ENCODE results near the gene NDRG3.

Gene NDRG3

DNA sequence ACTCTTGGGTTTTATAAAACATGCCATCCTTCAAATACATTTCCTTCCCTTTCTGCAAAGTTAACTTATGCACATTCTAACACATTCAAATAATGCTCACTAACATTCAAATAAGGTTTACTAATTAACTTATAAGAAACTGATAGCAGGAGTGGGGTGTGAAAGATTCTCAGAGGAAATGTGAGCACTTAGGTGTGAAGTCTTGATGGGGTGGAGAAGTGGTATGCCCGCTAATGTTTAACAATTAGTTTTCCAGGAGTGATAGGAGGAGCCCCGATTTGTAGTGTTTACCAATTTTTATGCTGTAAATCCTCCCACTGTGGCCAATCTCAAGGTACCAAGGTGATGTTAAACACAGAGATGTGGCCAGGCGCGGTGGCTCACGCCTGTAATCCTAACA is 46.0 kb upstream of the NDRG3 start:
- Histone ChIP-seq H3K79me1 (replicated peaks; ENCODE audit: low read length, poor library complexity, severe bottlenecking) (peaks cover 21% of the 10 kb centered on the region), H3K4me2 (ENCODE audit: low read length, poor library complexity, severe bottlenecking) (no peak overlapping the region), H3K4ac (ENCODE audit: low read depth in 1 of 2, low read length in 2 of 2) (no peak overlapping the region), H2BK5ac (ENCODE audit: low read depth, low read length, poor library complexity, severe bottlenecking) (no peak overlapping the region), H2BK12ac (ENCODE audit: low read length in 2 of 2) (no peak overlapping the region), H3K4me1 (ENCODE audit: control insufficient read depth, insufficient read depth, low read depth, low read length) (peaks cover 1% of the 10 kb centered on the region), H3K23ac (ENCODE audit: low read length in 2 of 2) (no peak overlapping the region), H2BK15ac (ENCODE audit: low read depth, poor library complexity, severe bottlenecking) (no peak overlapping the region), H4K8ac (ENCODE audit: low read length) (no peak overlapping the region), H4K91ac (ENCODE audit: low read length) (no peak overlapping the region), H2BK120ac (ENCODE audit: low read depth, low read length) (no peak overlapping the region), H2AK5ac (ENCODE audit: low read length, severe bottlenecking) (no peak overlapping the region), H3K9ac (ENCODE audit: low read length) (no peak overlapping the region), H3K36me3 (ENCODE audit: control insufficient read depth in 1 of 2, insufficient read depth in 2 of 2, low read depth in 1 of 2, low read length in 2 of 2) (peaks cover 38 to 56% of the 10 kb centered on the region in 2 experiments), H3K27me3 (ENCODE audit: control insufficient read depth in 1 of 2, insufficient read depth in 1 of 2, low read length in 2 of 2) (no peaks in the 10 kb centered on the region), H3K9me3 (ENCODE audit: control insufficient read depth, low read length) (no peaks in the 10 kb centered on the region), H3K18ac (ENCODE audit: low read depth in 1 of 2, low read length in 2 of 2) (no peak overlapping the region), H2AFZ (ENCODE audit: low read depth, low read length) (no peak overlapping the region), H3K4me3 (ENCODE audit: insufficient read depth in 1 of 2, low read depth in 1 of 2, low read length in 2 of 2) (no peak overlapping the region), H3K14ac (ENCODE audit: low read length in 2 of 2) (no peak overlapping the region), H3K27ac (ENCODE audit: low read length, poor library complexity, severe bottlenecking) (no peak overlapping the region)
- WGBS: 98% methylated on average over 5 of the region's 5 CpGs
- DNase-seq: no peak

DNA sequence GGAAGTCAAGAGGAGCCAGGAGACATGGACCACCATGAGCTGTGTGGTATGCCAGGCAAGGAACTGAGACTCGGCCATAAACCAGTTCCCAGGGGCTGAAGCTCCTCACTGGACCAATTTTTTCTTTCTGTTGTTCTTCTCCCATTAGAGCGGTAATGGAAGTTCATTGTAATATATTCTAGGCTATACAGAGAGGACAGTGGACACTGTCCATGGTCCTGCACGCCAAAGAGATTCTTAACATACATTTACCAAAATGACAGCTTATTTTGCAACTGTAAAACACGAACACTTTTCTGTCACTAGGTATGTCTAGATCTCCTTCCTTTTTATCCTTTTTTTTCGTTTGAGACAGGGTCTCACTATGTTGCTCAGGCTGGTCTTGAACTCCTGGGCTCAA is 40.8 kb upstream of the NDRG3 start:
- H3K4me1 ChIP-seq (ENCODE audit: control insufficient read depth, insufficient read depth, low read depth, low read length): no peaks in the 10 kb centered on the region
- WGBS: 93% methylated on average over 5 of the region's 5 CpGs
- no peak overlapping the region for H3K27ac ChIP-seq (ENCODE audit: low read length, poor library complexity, severe bottlenecking)
- DNase-seq: no peak
- no peak overlapping the region for H3K4me2 ChIP-seq (ENCODE audit: low read length, poor library complexity, severe bottlenecking)
- no peak overlapping the region for H2BK5ac ChIP-seq (ENCODE audit: low read depth, low read length, poor library complexity, severe bottlenecking)
- no peak overlapping the region for H2AFZ ChIP-seq (ENCODE audit: low read depth, low read length)
- no peak overlapping the region for H3K23ac ChIP-seq (ENCODE audit: low read length in 2 of 2)
- no peak overlapping the region for H2AK5ac ChIP-seq (ENCODE audit: low read length, severe bottlenecking)
- no peaks in the 10 kb centered on the region for H3K27me3 ChIP-seq (ENCODE audit: control insufficient read depth in 1 of 2, insufficient read depth in 1 of 2, low read length in 2 of 2)
- no peaks in the 10 kb centered on the region for H3K9me3 ChIP-seq (ENCODE audit: control insufficient read depth, low read length)
- no peak overlapping the region for H3K14ac ChIP-seq (ENCODE audit: low read length in 2 of 2)
- H3K18ac ChIP-seq (ENCODE audit: low read depth in 1 of 2, low read length in 2 of 2): no peak overlapping the region
- no peak overlapping the region for H4K8ac ChIP-seq (ENCODE audit: low read length)
- no peak overlapping the region for H2BK120ac ChIP-seq (ENCODE audit: low read depth, low read length)
- H2BK12ac ChIP-seq (ENCODE audit: low read length in 2 of 2): no peak overlapping the region
- H3K4me3 ChIP-seq (ENCODE audit: insufficient read depth in 1 of 2, low read depth in 1 of 2, low read length in 2 of 2): no peak overlapping the region
- H3K9ac ChIP-seq (ENCODE audit: low read length): no peak overlapping the region
- H3K4ac ChIP-seq (ENCODE audit: low read depth in 1 of 2, low read length in 2 of 2): no peak overlapping the region
- H3K36me3 ChIP-seq (ENCODE audit: control insufficient read depth in 1 of 2, insufficient read depth in 2 of 2, low read depth in 1 of 2, low read length in 2 of 2): peaks cover 46 to 62% of the 10 kb centered on the region in 2 experiments
- peaks cover 46% of the 10 kb centered on the region for H3K79me1 ChIP-seq (replicated peaks; ENCODE audit: low read length, poor library complexity, severe bottlenecking)
- H2BK15ac ChIP-seq (ENCODE audit: low read depth, poor library complexity, severe bottlenecking): no peak overlapping the region
- H4K91ac ChIP-seq (ENCODE audit: low read length): no peak overlapping the region

DNA sequence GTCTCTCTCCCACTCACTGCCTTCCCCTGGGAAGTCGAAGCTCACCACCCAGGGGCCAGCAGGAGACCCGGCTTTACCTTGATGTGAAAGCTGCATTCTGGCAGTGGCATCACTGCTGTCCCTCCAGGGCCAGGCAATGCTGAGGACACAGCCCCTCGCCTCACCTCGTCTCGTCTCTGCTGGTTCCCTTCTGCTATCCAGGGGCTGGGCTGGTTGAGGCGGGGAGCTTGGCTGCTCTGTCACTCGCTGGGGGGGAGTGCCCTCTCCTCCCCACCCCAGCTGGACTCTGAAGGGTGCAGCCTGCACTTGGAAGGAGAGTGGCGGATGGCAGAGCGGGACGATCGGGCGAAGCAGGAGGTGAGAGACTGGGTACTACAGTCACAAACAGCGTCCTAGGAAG is 40.4 kb upstream of the NDRG3 start:
- DNase-seq: no peak
- H3K4me1 ChIP-seq (ENCODE audit: control insufficient read depth, insufficient read depth, low read depth, low read length): no peaks in the 10 kb centered on the region
- no peaks in the 10 kb centered on the region for H3K9me3 ChIP-seq (ENCODE audit: control insufficient read depth, low read length)
- no peak overlapping the region for H3K23ac ChIP-seq (ENCODE audit: low read length in 2 of 2)
- no peak overlapping the region for H3K14ac ChIP-seq (ENCODE audit: low read length in 2 of 2)
- WGBS: 98% methylated on average over 13 of the region's 13 CpGs
- no peak overlapping the region for H3K9ac ChIP-seq (ENCODE audit: low read length)
- H3K79me1 ChIP-seq (replicated peaks; ENCODE audit: low read length, poor library complexity, severe bottlenecking): peaks cover 42% of the 10 kb centered on the region
- no peak overlapping the region for H3K4me3 ChIP-seq (ENCODE audit: insufficient read depth in 1 of 2, low read depth in 1 of 2, low read length in 2 of 2)
- H2BK12ac ChIP-seq (ENCODE audit: low read length in 2 of 2): no peak overlapping the region
- H3K18ac ChIP-seq (ENCODE audit: low read depth in 1 of 2, low read length in 2 of 2): no peak overlapping the region
- H3K36me3 ChIP-seq (ENCODE audit: control insufficient read depth in 1 of 2, insufficient read depth in 2 of 2, low read depth in 1 of 2, low read length in 2 of 2): peaks cover 43 to 58% of the 10 kb centered on the region in 2 experiments
- no peak overlapping the region for H3K27ac ChIP-seq (ENCODE audit: low read length, poor library complexity, severe bottlenecking)
- H3K4me2 ChIP-seq (ENCODE audit: low read length, poor library complexity, severe bottlenecking): no peak overlapping the region
- H2BK120ac ChIP-seq (ENCODE audit: low read depth, low read length): no peak overlapping the region
- H2AFZ ChIP-seq (ENCODE audit: low read depth, low read length): no peak overlapping the region
- H2BK5ac ChIP-seq (ENCODE audit: low read depth, low read length, poor library complexity, severe bottlenecking): no peak overlapping the region
- no peak overlapping the region for H4K8ac ChIP-seq (ENCODE audit: low read length)
- no peak overlapping the region for H2AK5ac ChIP-seq (ENCODE audit: low read length, severe bottlenecking)
- no peak overlapping the region for H3K4ac ChIP-seq (ENCODE audit: low read depth in 1 of 2, low read length in 2 of 2)
- H3K27me3 ChIP-seq (ENCODE audit: control insufficient read depth in 1 of 2, insufficient read depth in 1 of 2, low read length in 2 of 2): no peaks in the 10 kb centered on the region
- H4K91ac ChIP-seq (ENCODE audit: low read length): no peak overlapping the region
- no peak overlapping the region for H2BK15ac ChIP-seq (ENCODE audit: low read depth, poor library complexity, severe bottlenecking)

DNA sequence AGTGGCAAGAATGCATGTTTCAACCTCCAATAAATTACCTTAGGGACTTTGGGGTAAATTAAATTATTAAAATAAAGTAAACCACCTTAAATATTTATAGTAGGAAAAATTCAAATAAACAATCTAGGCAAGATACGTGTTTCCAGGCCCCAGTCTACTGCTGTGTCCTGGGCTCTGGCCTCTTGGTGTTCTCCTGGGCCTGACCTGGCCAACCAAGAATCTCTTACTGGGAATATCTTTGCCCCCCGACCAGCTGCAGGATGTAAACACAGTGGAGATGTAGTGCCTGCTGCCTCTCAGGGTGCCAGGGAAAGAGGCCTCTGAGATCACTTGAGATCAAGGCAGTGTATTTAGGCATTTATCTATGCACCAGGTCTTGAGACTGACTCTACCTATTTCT is 39.4 kb upstream of the NDRG3 start:
- Histone ChIP-seq H3K79me1 (replicated peaks; ENCODE audit: low read length, poor library complexity, severe bottlenecking) (peaks cover 42% of the 10 kb centered on the region), H3K27ac (ENCODE audit: low read length, poor library complexity, severe bottlenecking) (no peak overlapping the region), H3K18ac (ENCODE audit: low read depth in 1 of 2, low read length in 2 of 2) (no peak overlapping the region), H3K4me1 (ENCODE audit: control insufficient read depth, insufficient read depth, low read depth, low read length) (no peaks in the 10 kb centered on the region), H3K36me3 (ENCODE audit: control insufficient read depth in 1 of 2, insufficient read depth in 2 of 2, low read depth in 1 of 2, low read length in 2 of 2) (peaks cover 43 to 60% of the 10 kb centered on the region in 2 experiments), H3K27me3 (ENCODE audit: control insufficient read depth in 1 of 2, insufficient read depth in 1 of 2, low read length in 2 of 2) (no peaks in the 10 kb centered on the region), H3K9me3 (ENCODE audit: control insufficient read depth, low read length) (no peaks in the 10 kb centered on the region), H4K91ac (ENCODE audit: low read length) (no peak overlapping the region), H3K4me3 (ENCODE audit: insufficient read depth in 1 of 2, low read depth in 1 of 2, low read length in 2 of 2) (no peak overlapping the region), H2AFZ (ENCODE audit: low read depth, low read length) (no peak overlapping the region), H3K23ac (ENCODE audit: low read length in 2 of 2) (no peak overlapping the region), H2BK120ac (ENCODE audit: low read depth, low read length) (no peak overlapping the region), H2AK5ac (ENCODE audit: low read length, severe bottlenecking) (no peak overlapping the region), H3K14ac (ENCODE audit: low read length in 2 of 2) (no peak overlapping the region), H3K9ac (ENCODE audit: low read length) (no peak overlapping the region), H2BK15ac (ENCODE audit: low read depth, poor library complexity, severe bottlenecking) (no peak overlapping the region), H3K4me2 (ENCODE audit: low read length, poor library complexity, severe bottlenecking) (no peak overlapping the region), H2BK12ac (ENCODE audit: low read length in 2 of 2) (no peak overlapping the region), H3K4ac (ENCODE audit: low read depth in 1 of 2, low read length in 2 of 2) (no peak overlapping the region), H4K8ac (ENCODE audit: low read length) (no peak overlapping the region), H2BK5ac (ENCODE audit: low read depth, low read length, poor library complexity, severe bottlenecking) (no peak overlapping the region)
- DNase-seq: no peak
- WGBS: 94% methylated on average over 2 of the region's 2 CpGs

Measured in mesenchymal stem cell (in vitro differentiated cells and primary cell).